GM12878 (cell line): Measurements from ENCODE around the gene TKTL1. TPM values are rescaled to one million over a fixed set of nuclear protein-coding genes. Genes with fewer than 3 reads are reported as not detected.

ENCODE experiments used
- ATAC-seq: fragments of 200-7000 bp; cut with Tn5 transposase; 3 replicates; pipeline ENCODE4 v1.9.1; 2020; ENCODE audit warnings: mild to moderate bottlenecking, moderate library complexity
- BruUV-seq: library from RNA; stranded (reverse); fragments of 400-500 nt; replicated peaks from 2 replicates; lab custom pipeline; 2021; lab: Mats Ljungman, UMichigan
- CTCF ChIA-PET: fragments of 300-600 bp; sonication (Branson Sonifier 250); formaldehyde crosslinking; extraction: SDS; loops from one replicate; lab custom pipeline; 2021; ENCODE audit warnings: inconsistent platforms; lab: Yijun Ruan, JAX
- POLR2A ChIA-PET: fragments of 350-600 bp; formaldehyde crosslinking; extraction: SDS; loops from one replicate; lab custom pipeline; 2021; ENCODE audit warnings: inconsistent platforms; lab: Charles Lee
- RAD21 ChIA-PET: fragments of 300-600 bp; sonication (Branson Sonifier 250); formaldehyde crosslinking; loops from one replicate; lab custom pipeline; 2023; ENCODE audit warnings: antibody characterized with exemption; ENCODE audit not compliant: unreplicated experiment; lab: Charles Lee
- SMC1A ChIA-PET: fragments of 300-600 bp; sonication (Branson Sonifier 250); formaldehyde crosslinking; loops from one replicate; lab custom pipeline; 2023; ENCODE audit not compliant: unreplicated experiment, uncharacterized antibody; lab: Charles Lee
- DNase-seq: peaks from one replicate; pipeline ENCODE4 v3.0.0-alpha.2; 2011; ENCODE audit warnings: low read depth, low spot score
- FAIRE-seq: peaks from 3 replicates; lab custom pipeline; 2011; peaks lifted over from hg19 to GRCh38; lab: Jason Lieb, UNC
- H2AFZ ChIP-seq: 2 replicates; pipeline ENCODE4 v1.6.0; 2011; ENCODE audit warnings: low read depth, low read length, control low read depth; ENCODE audit not compliant: control insufficient read depth
- H3K27ac ChIP-seq: 2 replicates; pipeline ENCODE4 v1.5.1; 2011; ENCODE audit warnings: control low read depth; ENCODE audit not compliant: control insufficient read depth, insufficient read depth
- H3K27me3 ChIP-seq, 2 experiments: replicated peaks in 1 of 2; 2 replicates each; pipeline versions ENCODE4 v1.6.0 to v1.6.1; 2011; ENCODE audit warnings: low read length in 1 of 2; ENCODE audit not compliant: control insufficient read depth in 2 of 2, insufficient read depth in 2 of 2
- H3K36me3 ChIP-seq, 2 experiments: 2 replicates each; pipeline ENCODE4 v1.5.1; 2011; ENCODE audit warnings: low read length in 1 of 2; ENCODE audit not compliant: control insufficient read depth in 2 of 2, insufficient read depth in 2 of 2
- H3K4me1 ChIP-seq: 2 replicates; pipeline ENCODE4 v1.6.1; 2011; ENCODE audit warnings: mild to moderate bottlenecking, low read length, moderate library complexity, mixed read lengths; ENCODE audit not compliant: control insufficient read depth, insufficient read depth
- H3K4me2 ChIP-seq: 2 replicates; pipeline ENCODE4 v1.6.0; 2011; ENCODE audit warnings: control low read depth; ENCODE audit not compliant: control insufficient read depth, insufficient read depth
- H3K4me3 ChIP-seq: fragments of 200-600 bp; sonication (generic); 2 replicates; pipeline ENCODE4 v1.5.1; 2016
- H3K79me2 ChIP-seq: 2 replicates; pipeline ENCODE4 v1.6.0; 2011; ENCODE audit warnings: low read length; ENCODE audit not compliant: control insufficient read depth, insufficient read depth
- H3K9ac ChIP-seq: 2 replicates; pipeline ENCODE4 v1.8.0; 2011; ENCODE audit warnings: low read length, control low read depth, mixed read lengths; ENCODE audit not compliant: control insufficient read depth, insufficient read depth
- H3K9me3 ChIP-seq: replicated peaks from 3 replicates; pipeline ENCODE4 v1.5.1; 2011; ENCODE audit warnings: mild to moderate bottlenecking, low read length; ENCODE audit not compliant: control insufficient read depth, insufficient read depth
- H4K20me1 ChIP-seq: 2 replicates; pipeline ENCODE4 v1.6.0; 2011; ENCODE audit not compliant: control insufficient read depth, insufficient read depth
- BHLHE40 ChIP-seq, 2 experiments: fragments of 450-650 bp in 1 of 2; IDR thresholded peaks; 2 replicates each; pipeline ENCODE4 v1.6.1; 2011 to 2017; ENCODE audit warnings: low read depth in 2 of 2, borderline replicate concordance in 1 of 2, improper control_type of control experiment in 1 of 2, low read length in 1 of 2, mild to moderate bottlenecking in 1 of 2
- CBFB ChIP-seq: IDR thresholded peaks from 2 replicates; pipeline ENCODE4 v1.6.1; 2016; ENCODE audit warnings: antibody characterized with exemption, low read depth
- CBX3 ChIP-seq: fragments of 200-600 bp; sonication (generic); IDR thresholded peaks from 2 replicates; pipeline ENCODE4 v1.6.1; 2016; ENCODE audit warnings: low read depth, borderline replicate concordance
- DPF2 ChIP-seq: fragments of 450-650 bp; IDR thresholded peaks from 2 replicates; pipeline ENCODE4 v1.6.1; 2017; ENCODE audit warnings: mild to moderate bottlenecking
- EED ChIP-seq: sonication (generic); IDR thresholded peaks from 2 replicates; pipeline ENCODE4 v1.6.1; 2016; ENCODE audit warnings: antibody characterized with exemption, low read depth
- EP300 ChIP-seq, 2 experiments: fragments of 150-350 bp in 1 of 2; IDR thresholded peaks; 2 replicates each; pipeline ENCODE4 v1.6.1; 2011 to 2012; ENCODE audit warnings: low read depth in 2 of 2, low read length in 2 of 2, borderline replicate concordance in 1 of 2, improper control_type of control experiment in 1 of 2, inconsistent platforms in 1 of 2; ENCODE audit not compliant: control insufficient read depth in 1 of 2
- IKZF1 ChIP-seq: fragments of 450-650 bp; conservative IDR thresholded peaks from 2 replicates; pipeline ENCODE4 v1.6.1; 2017; ENCODE audit warnings: antibody characterized with exemption, mild to moderate bottlenecking
- IRF4 ChIP-seq: IDR thresholded peaks from 2 replicates; pipeline ENCODE4 v1.6.1; 2011; ENCODE audit warnings: low read depth, low read length
- JUND ChIP-seq: IDR thresholded peaks from 2 replicates; pipeline ENCODE4 v1.6.1; 2012; ENCODE audit warnings: low read depth, mild to moderate bottlenecking, low read length, improper control_type of control experiment, moderate library complexity
- MAX ChIP-seq: IDR thresholded peaks from 2 replicates; pipeline ENCODE4 v1.6.1; 2012; ENCODE audit warnings: low read depth, low read length, improper control_type of control experiment
- MEF2A ChIP-seq: IDR thresholded peaks from 2 replicates; pipeline ENCODE4 v1.6.1; 2011; ENCODE audit warnings: low read depth, mild to moderate bottlenecking, low read length, moderate library complexity; ENCODE audit not compliant: insufficient read depth
- MLLT1 ChIP-seq: fragments of 450-650 bp; IDR thresholded peaks from 2 replicates; pipeline ENCODE4 v1.6.1; 2016; ENCODE audit warnings: mild to moderate bottlenecking
- NRF1 ChIP-seq: conservative IDR thresholded peaks from 2 replicates; pipeline ENCODE4 v1.6.1; 2011; ENCODE audit warnings: mild to moderate bottlenecking, low read depth, low read length, improper control_type of control experiment
- PAX5 ChIP-seq: IDR thresholded peaks from 2 replicates; pipeline ENCODE4 v1.6.1; 2011; ENCODE audit warnings: low read depth, low read length, borderline replicate concordance
- PML ChIP-seq: IDR thresholded peaks from 2 replicates; pipeline ENCODE4 v1.6.1; 2012; ENCODE audit warnings: low read length, inconsistent platforms
- POLR2A ChIP-seq: IDR thresholded peaks from 2 replicates; pipeline ENCODE4 v1.6.1; 2011; ENCODE audit warnings: low read depth, mild to moderate bottlenecking, low read length
- RELB ChIP-seq: fragments of 450-650 bp; IDR thresholded peaks from 2 replicates; pipeline ENCODE4 v1.6.1; 2017; ENCODE audit warnings: low read depth, mild to moderate bottlenecking, moderate library complexity
- RUNX3 ChIP-seq: IDR thresholded peaks from 2 replicates; pipeline ENCODE4 v1.6.1; 2012; ENCODE audit warnings: low read length, inconsistent platforms
- SRF ChIP-seq, 2 experiments: IDR thresholded peaks; 2 replicates each; pipeline ENCODE4 v1.6.1; 2011; ENCODE audit warnings: low read depth in 2 of 2, low read length in 2 of 2, mild to moderate bottlenecking in 1 of 2, moderate library complexity in 1 of 2
- TCF12 ChIP-seq: IDR thresholded peaks from 2 replicates; pipeline ENCODE4 v1.6.1; 2011; ENCODE audit warnings: low read depth, mild to moderate bottlenecking, low read length
- ZNF274 ChIP-seq: IDR thresholded peaks from one replicate; pipeline ENCODE4 v1.8.0; 2011; ENCODE audit not compliant: insufficient read length, insufficient read depth
- WGBS: methylation state at CpG from one replicate; pipeline ENCODE4 v1.1.6; 2016; ENCODE audit warnings: low lambda C conversion rate; ENCODE audit not compliant: insufficient replicate concordance, insufficient coverage; ENCODE audit errors: missing lambda C conversion rate; 5-methylcytosine and 5-hydroxymethylcytosine counted together
- in situ Hi-C: fragments of 300-500 bp; cut with MboI; formaldehyde crosslinking; loops from 9 replicates; pipeline ENCODE4 v1.14.3; 2018; ENCODE audit warnings: mixed read lengths
- intact Hi-C: fragments of 100-400 bp; cut with micrococcal nuclease; formaldehyde crosslinking; loops from one replicate; pipeline ENCODE4 v1.14.2; 2022; ENCODE audit not compliant: unreplicated experiment
- polyA plus RNA-seq, 11 experiments: library from polyadenylated mRNA; depleted of rRNA in 4 of 11; unstranded in 6 of 11; stranded (reverse) in 5 of 11; fragments of >200 nt; fragmentation: Nextera tagmentation in 4 of 11; fragmentation: Illumina TruSeq in 1 of 11; extraction: Ambion mirVana in 4 of 11; extraction: Trizol in 1 of 11; gene quantifications; 1 replicate in 1 of 11; 2 replicates in 10 of 11; pipeline versions ENCODE4 v1.2.1 to v1.2.3, GENCODE V29; 2011 to 2016; ENCODE audit warnings: inconsistent platforms in 2 of 11, missing spikeins in 2 of 11, low read depth in 1 of 11
- total RNA-seq, 4 experiments: library from RNA; depleted of rRNA in 3 of 4; stranded (reverse); fragments of >200 nt in 3 of 4; fragmentation: Illumina TruSeq in 1 of 4; extraction: Trizol in 1 of 4; gene quantifications; 2 replicates each; pipeline versions ENCODE4 v1.2.1 to v1.2.3, GENCODE V29; 2013 to 2021

Gene TKTL1
- total and polyA plus RNA-seq, 10 of the 15 experiments (the other 5 are each of a cell fraction or from before 2014, with no cell fraction given): 0.01 to 0.07 TPM; not detected in 8

GRCh38 chrX:154369449-154370299 lies 74.1 kb downstream of the TKTL1 start:
- ChIA-PET RAD21 (no interaction called here), POLR2A (interaction anchor here (0.6 to 1.0 kb wide), 3 partner anchors 8 to 121 kb away, joined by 3 to 7 read pairs (median 4); partner anchors contain the start of gene SLC10A3), CTCF (no interaction called here), SMC1A (interaction anchor here (0.7 kb wide), 1 partner anchor 8 kb away, joined by 3 read pairs; no protein-coding TSS in a partner anchor)
- TSS peak; percentile 58 for BruUV-seq
- H4K20me1 ChIP-seq: no peaks in the 10 kb centered on the region
- peak overlapping the region; percentile 88 for H3K4me3 ChIP-seq
- in situ Hi-C loops (loop anchor here (5.0 kb wide), 1 partner anchor 437 kb away; no protein-coding TSS in a partner anchor), intact Hi-C loops (loop anchor here (1.0 to 10.0 kb wide), 3 partner anchors 10 to 442 kb away; partner anchors contain the start of genes ARHGAP4, ATP6AP1 and EMD)
- peak overlapping the region; percentile 62 for H3K4me2 ChIP-seq
- H3K9ac ChIP-seq: peak overlapping the region; percentile 73
- peaks cover 11% of the 10 kb centered on the region for H3K4me1 ChIP-seq
- ATAC-seq (peak; percentile 11), FAIRE-seq (no peak), DNase-seq (peak; percentile 25)
- WGBS: 15% methylated on average over 13 of the region's 13 CpGs
- H3K9me3 ChIP-seq: no peaks in the 10 kb centered on the region; the same call in 2 of the 3 replicates
- H3K27me3 ChIP-seq: no peaks in the 10 kb centered on the region
- no peak overlapping the region for H2AFZ ChIP-seq
- H3K79me2 ChIP-seq: peaks cover 35% of the 10 kb centered on the region
- peaks cover 0 to 24% of the 10 kb centered on the region in 2 experiments; a peak in 3 of 4 replicates for H3K36me3 ChIP-seq
- peak overlapping the region; percentile 80 for H3K27ac ChIP-seq
- TF ChIP-seq SRF (IDR thresholded peaks at IDR 0.05; ENCODE audit: low read depth in 2 of 2, low read length in 2 of 2) (peak; percentile 55 to 95), EED (peak; percentile 65), PAX5 (peak; percentile 54; the same call in 1 of the 2 replicates), MAX (no peak), MLLT1 (peak; percentile 17; the same call in 1 of the 2 replicates), BHLHE40 (IDR thresholded peaks at IDR 0.05; ENCODE audit: borderline replicate concordance in 1 of 2, low read depth in 2 of 2, low read length in 1 of 2) (peak in 1 of 2 experiments; percentile 18; a peak in 1 of 4 replicates), IRF4 (peak; percentile 80), RELB (no peak), TCF12 (0 out of 2 replicates have a peak, but pooled peaks have one; percentile 31), JUND (peak; percentile 64; the same call in 1 of the 2 replicates), MEF2A (0 out of 2 replicates have a peak, but pooled peaks have one; percentile 15), EP300 (IDR thresholded peaks at IDR 0.05; ENCODE audit: borderline replicate concordance in 1 of 2, control insufficient read depth in 1 of 2, low read depth in 2 of 2, low read length in 2 of 2) (0 out of 4 replicates have a peak, but pooled peaks of 1 of the 2 experiments have one; percentile 37), POLR2A (peak; percentile 11; the same call in 1 of the 2 replicates), ZNF274 (no peak), CBX3 (no peak), NRF1 (no peak), DPF2 (peak; percentile 60; the same call in 1 of the 2 replicates), IKZF1 (peak; percentile 69), CBFB (peak; percentile 71), RUNX3 (peak; percentile 87), PML (no peak)
